Fibroblast of lung (primary cell): ENCODE data around the gene GMCL2.

Experiments
- EZH2 ChIP-seq: IDR thresholded peaks from 2 replicates; pipeline ENCODE4 v1.5.1; 2012; ENCODE audit warnings: low read length, control low read depth, mild to moderate bottlenecking; ENCODE audit errors: missing control alignments
- TF ChIP-seq, protein P1 (sequence below), 2 donors: IDR thresholded peaks in 1 of 2; conservative IDR thresholded peaks in 1 of 2; 1 replicate in 1 of 2; 2 replicates in 1 of 2; pipeline ENCODE4 v1.5.1; 2011 to 2012; ENCODE audit warnings: low read length in 2 of 2, control low read depth in 1 of 2, inconsistent platforms in 1 of 2, low read depth in 1 of 2, mild to moderate bottlenecking in 1 of 2

DNA sequence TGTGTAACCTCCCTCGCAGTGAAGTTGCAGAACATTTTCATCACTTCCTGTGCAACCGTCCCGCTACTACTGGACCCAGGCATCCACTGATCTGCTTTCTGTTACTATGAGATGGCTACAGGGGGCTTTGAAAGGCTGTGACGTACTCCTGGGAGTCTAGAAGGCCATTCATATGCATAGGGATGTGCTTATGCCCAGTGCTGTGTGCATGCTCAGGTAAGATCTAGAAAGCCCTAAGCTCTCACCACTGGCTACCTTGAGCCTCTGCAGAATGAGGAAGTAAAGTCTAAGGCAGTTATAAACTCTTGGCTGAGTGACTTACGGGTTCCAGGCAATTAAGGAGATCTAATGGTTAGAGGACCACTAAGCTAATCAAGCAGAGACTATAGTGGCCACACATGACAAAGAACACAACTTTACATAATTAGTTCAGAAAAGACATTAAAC is 28.9 kb upstream of the GMCL2 start:
- TF ChIP-seq, protein P1, sequence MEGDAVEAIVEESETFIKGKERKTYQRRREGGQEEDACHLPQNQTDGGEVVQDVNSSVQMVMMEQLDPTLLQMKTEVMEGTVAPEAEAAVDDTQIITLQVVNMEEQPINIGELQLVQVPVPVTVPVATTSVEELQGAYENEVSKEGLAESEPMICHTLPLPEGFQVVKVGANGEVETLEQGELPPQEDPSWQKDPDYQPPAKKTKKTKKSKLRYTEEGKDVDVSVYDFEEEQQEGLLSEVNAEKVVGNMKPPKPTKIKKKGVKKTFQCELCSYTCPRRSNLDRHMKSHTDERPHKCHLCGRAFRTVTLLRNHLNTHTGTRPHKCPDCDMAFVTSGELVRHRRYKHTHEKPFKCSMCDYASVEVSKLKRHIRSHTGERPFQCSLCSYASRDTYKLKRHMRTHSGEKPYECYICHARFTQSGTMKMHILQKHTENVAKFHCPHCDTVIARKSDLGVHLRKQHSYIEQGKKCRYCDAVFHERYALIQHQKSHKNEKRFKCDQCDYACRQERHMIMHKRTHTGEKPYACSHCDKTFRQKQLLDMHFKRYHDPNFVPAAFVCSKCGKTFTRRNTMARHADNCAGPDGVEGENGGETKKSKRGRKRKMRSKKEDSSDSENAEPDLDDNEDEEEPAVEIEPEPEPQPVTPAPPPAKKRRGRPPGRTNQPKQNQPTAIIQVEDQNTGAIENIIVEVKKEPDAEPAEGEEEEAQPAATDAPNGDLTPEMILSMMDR (conservative IDR thresholded peaks at IDR 0.05 in 1 of 2, IDR thresholded peaks at IDR 0.05 in 1 of 2; ENCODE audit: low read depth in 1 of 2, low read length in 2 of 2), result no peak
- no peak for TF ChIP-seq EZH2
